ENCODE measurements around the gene KIF24. TPM values are rescaled to one million over a fixed set of nuclear protein-coding genes. Genes with fewer than 3 reads are reported as not detected.
"Not testable (repeated sequence)": the region's sequence is repeated elsewhere in the genome, so short reads cannot be mapped to it uniquely, and the experiment has no call there.

KIF24 gene
- total RNA-seq, 3 donors from 2014 or later = 1.3 to 2.8 (median 1.8) TPM

DNA sequence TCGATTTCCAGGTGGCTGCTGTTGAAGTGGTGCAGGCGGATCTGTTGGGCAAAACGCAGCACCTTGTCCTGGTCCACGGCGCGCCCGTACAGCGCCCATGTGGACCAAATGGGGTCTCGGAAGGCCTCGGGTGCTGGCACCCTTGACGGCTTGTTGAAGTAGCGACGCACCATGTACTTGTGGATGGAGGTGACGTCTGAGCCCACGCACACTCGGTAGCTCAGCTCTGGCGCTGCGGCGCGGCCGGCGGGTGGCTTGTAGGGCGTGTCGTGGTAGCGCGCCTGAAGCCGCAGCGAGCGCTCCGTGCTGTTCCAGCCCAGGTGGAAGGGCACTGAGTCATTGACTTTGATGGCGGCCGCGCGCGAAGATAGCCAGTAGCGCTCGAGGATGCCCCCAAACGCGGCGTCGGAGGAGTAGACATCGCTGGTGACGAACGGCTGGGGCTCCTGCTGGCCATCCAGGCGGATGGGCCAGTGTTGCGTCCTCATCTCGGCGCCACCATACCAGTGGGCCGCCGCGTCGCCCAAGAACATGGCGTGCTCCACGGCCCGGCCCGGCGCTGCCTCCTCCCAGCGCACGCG lies 42.9 kb upstream of the KIF24 start:
- TF ChIP-seq, protein P1, sequence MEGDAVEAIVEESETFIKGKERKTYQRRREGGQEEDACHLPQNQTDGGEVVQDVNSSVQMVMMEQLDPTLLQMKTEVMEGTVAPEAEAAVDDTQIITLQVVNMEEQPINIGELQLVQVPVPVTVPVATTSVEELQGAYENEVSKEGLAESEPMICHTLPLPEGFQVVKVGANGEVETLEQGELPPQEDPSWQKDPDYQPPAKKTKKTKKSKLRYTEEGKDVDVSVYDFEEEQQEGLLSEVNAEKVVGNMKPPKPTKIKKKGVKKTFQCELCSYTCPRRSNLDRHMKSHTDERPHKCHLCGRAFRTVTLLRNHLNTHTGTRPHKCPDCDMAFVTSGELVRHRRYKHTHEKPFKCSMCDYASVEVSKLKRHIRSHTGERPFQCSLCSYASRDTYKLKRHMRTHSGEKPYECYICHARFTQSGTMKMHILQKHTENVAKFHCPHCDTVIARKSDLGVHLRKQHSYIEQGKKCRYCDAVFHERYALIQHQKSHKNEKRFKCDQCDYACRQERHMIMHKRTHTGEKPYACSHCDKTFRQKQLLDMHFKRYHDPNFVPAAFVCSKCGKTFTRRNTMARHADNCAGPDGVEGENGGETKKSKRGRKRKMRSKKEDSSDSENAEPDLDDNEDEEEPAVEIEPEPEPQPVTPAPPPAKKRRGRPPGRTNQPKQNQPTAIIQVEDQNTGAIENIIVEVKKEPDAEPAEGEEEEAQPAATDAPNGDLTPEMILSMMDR (IDR thresholded peaks at IDR 0.05) = no peak
- intact Hi-C loops (cut with DNase I, micrococcal nuclease) = no loop called here
- no peak for DNase-seq
- no peaks in the 10 kb centered on the region for H3K36me3 ChIP-seq (ENCODE audit: low read depth)
- peaks cover 4% of the 10 kb centered on the region for H3K4me1 ChIP-seq (ENCODE audit: low read depth)
- H3K4me3 ChIP-seq = no peak overlapping the region
- no peaks in the 10 kb centered on the region for H3K9me3 ChIP-seq
- no peak for ATAC-seq

DNA sequence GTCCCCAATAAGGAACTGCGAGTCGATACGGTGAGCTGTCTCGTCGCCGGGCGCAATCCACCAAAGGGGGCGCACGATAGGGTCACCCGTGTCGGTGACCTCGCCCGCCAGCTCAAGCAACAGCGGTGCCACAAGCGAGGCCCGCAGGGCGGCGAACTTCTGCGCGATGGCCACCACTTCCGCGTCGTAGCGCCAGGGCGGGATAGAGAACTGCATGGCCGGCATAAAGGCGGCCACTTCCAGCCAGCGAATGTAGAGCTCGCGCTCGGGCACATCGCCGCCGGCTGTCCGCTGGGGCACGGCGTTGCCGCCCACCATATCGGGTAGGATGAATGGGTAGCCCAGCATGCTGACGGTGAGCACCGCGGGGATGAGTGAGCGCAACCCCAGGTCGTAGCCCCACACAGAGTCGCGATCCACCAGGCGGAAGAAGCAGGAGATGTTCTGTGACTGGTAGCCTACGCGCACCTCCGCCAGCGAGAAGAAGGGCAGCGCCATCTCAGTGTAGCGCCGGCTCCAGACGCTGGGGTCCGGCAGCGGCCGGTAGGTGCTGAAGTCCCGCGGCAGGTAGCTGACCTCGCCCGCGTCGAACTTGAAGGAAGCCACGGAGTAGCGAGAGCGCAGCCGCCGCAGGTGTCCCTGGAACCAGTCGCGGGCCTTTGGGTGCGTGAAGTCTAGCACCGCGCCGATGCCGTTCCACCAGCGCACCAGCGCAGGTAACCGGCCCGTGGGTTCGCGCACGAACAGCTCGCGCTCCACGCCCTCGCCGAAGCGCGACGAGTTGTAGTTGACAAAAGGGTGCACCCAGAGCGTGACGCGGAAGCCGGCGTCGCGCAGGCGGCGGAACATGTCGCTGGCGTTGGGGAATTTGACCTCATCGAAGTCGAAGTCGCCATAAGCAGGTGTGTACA lies 42.2 kb upstream of the KIF24 start:
- H3K4me3 ChIP-seq = no peak overlapping the region
- DNase-seq (no peak), ATAC-seq (no peak)
- intact Hi-C loops (cut with DNase I, micrococcal nuclease) = no loop called here
- H3K36me3 ChIP-seq (ENCODE audit: low read depth) = no peaks in the 10 kb centered on the region
- H3K9me3 ChIP-seq = no peaks in the 10 kb centered on the region
- TF ChIP-seq, protein P1 (IDR thresholded peaks at IDR 0.05) = no peak
- peaks cover 4% of the 10 kb centered on the region for H3K4me1 ChIP-seq (ENCODE audit: low read depth)

DNA sequence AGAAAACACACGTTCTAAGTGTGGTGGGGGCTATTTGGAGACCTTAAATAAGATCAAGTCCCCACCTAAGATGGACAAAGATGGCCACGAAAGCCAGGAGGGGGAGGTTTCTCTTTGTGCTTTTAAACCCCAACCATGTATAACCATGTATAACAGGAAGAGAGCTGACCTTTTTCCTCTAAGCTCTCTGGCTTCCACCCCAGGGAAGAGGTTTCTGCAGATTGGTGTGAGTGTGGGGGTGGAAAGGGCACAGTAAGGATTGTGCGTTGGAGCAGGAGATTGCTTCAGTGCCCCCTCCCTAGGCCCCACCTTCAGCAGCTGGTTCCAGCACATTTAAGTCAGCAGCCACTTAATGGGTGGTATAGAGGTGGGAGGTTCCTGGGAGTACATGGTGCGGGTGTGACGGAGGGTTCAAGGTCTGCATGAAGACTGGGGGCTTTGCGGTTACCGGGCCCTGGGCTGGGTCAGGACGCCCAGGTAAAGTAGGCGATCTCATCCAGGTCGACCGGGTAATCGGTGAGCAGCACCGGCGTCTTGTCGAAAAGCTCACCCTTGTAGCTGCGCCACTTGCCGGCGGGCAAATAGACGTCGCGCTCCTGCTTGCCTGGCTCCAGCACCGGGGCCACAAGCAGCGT lies 41.4 kb upstream of the KIF24 start:
- Histone ChIP-seq H3K9me3 (no peaks in the 10 kb centered on the region), H3K4me3 (no peak overlapping the region), H3K4me1 (ENCODE audit: low read depth) (peaks cover 4% of the 10 kb centered on the region), H3K36me3 (ENCODE audit: low read depth) (no peaks in the 10 kb centered on the region)
- DNase-seq = no peak
- TF ChIP-seq, protein P1 (IDR thresholded peaks at IDR 0.05) = no peak
- ATAC-seq = no peak
- intact Hi-C loops (cut with DNase I, micrococcal nuclease) = no loop called here

DNA sequence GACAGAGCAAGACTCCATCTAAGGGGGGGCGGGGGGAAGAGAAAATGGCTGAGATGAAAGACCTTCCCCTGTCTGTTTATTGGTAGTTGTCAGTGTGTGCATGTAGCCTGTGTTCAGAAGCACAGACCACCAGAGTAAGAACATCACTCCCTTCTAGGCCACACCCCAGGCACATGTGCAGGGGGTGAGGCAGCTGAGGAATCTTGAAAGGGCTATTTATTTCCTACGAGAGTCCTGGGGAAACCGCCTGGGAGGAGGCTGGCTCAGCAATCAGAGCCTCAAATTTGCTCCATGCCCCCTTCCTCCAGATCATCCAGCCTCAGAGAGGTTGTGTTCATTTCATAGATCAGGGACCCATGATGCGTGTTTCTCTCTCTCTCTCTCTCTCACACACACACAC lies 40.6 kb upstream of the KIF24 start:
- intact Hi-C loops (cut with DNase I, micrococcal nuclease) = no loop called here
- DNase-seq (no peak), ATAC-seq (no peak)
- TF ChIP-seq, protein P1 (IDR thresholded peaks at IDR 0.05) = no peak
- no peaks in the 10 kb centered on the region for H3K36me3 ChIP-seq (ENCODE audit: low read depth)
- peaks cover 4% of the 10 kb centered on the region for H3K4me1 ChIP-seq (ENCODE audit: low read depth)
- no peak overlapping the region for H3K4me3 ChIP-seq
- no peaks in the 10 kb centered on the region for H3K9me3 ChIP-seq

DNA sequence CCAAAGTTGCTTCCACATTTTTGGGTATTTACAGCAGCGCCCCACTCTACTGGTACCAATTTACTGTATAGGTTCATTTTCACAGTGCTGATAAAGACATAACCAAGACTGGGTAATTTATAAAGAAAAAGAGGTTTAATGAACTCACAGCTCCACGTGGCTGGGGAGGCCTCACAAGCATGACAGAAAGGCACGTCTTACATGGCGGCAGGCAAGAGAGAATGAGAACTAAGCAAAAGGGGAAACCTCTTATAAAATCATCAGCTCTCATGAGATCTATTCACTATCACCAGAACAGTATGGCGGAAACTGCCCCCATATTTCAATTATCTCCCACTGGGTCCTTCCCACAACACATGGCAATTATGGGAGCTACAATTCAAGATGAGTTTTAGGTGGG lies 39.7 kb upstream of the KIF24 start:
- ATAC-seq; intact Hi-C loops (cut with DNase I, micrococcal nuclease): not testable (repeated sequence)

DNA sequence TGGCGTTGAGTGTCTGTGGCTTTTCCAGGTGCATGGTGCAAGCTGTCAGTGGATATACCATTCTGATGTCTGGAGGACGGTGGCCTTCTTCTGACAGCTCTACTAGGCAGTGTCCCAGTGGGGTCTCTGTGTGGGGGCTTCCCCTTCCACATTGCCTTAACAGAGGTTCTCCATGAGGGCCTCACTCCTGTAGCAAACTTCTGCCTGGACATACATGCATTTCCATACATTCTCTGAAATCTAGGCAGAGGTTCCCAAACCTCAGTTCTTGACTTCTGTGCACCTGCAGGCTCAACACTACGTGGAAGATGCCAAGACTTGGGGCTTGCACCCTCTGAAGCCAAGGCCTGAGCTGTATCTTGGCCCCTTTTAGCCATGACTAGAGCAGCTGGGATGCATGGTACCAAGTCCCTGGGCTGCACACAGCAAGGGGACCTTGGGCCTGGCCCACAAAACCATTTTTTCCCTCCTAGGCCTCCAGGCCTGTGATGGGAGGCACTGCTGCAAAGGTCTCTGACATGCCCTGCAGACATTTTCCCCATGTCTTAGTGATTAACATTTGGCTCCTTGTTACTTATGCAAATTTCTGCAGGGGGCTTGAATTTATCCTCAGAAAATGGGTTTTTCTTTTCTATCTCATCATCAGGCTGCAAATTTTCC lies 38.8 kb upstream of the KIF24 start:
- not testable (repeated sequence) for H3K36me3 ChIP-seq (ENCODE audit: low read depth); DNase-seq

More for the DNA sequence above, 39.7 kb upstream of the KIF24 start:
- H3K9me3 ChIP-seq; H3K4me1 ChIP-seq (ENCODE audit: low read depth); H3K36me3 ChIP-seq (ENCODE audit: low read depth); DNase-seq; H3K4me3 ChIP-seq: not testable (repeated sequence)

More for the DNA sequence above, 38.8 kb upstream of the KIF24 start:
- H3K4me3 ChIP-seq; H3K9me3 ChIP-seq; intact Hi-C loops (cut with DNase I, micrococcal nuclease); ATAC-seq; H3K4me1 ChIP-seq (ENCODE audit: low read depth): not testable (repeated sequence)
